Mammary epithelial cell (primary cell): ENCODE measurements around the gene CKAP4.

Experiments
- EZH2 ChIP-seq: IDR thresholded peaks from 2 replicates; pipeline ENCODE4 v1.6.1; 2012; ENCODE audit warnings: low read length, inconsistent platforms, borderline replicate concordance
- TF ChIP-seq, protein P1 (sequence below), 2 donors: IDR thresholded peaks in 1 of 2; conservative IDR thresholded peaks in 1 of 2; 2 replicates each; pipeline ENCODE4 v1.5.1; 2011 to 2012; ENCODE audit warnings: inconsistent platforms in 2 of 2, low read length in 2 of 2, mild to moderate bottlenecking in 2 of 2, control low read depth in 1 of 2, low read depth in 1 of 2; ENCODE audit not compliant: insufficient read depth in 1 of 2; ENCODE audit errors: extremely low read depth in 1 of 2

- TF ChIP-seq, protein P1, sequence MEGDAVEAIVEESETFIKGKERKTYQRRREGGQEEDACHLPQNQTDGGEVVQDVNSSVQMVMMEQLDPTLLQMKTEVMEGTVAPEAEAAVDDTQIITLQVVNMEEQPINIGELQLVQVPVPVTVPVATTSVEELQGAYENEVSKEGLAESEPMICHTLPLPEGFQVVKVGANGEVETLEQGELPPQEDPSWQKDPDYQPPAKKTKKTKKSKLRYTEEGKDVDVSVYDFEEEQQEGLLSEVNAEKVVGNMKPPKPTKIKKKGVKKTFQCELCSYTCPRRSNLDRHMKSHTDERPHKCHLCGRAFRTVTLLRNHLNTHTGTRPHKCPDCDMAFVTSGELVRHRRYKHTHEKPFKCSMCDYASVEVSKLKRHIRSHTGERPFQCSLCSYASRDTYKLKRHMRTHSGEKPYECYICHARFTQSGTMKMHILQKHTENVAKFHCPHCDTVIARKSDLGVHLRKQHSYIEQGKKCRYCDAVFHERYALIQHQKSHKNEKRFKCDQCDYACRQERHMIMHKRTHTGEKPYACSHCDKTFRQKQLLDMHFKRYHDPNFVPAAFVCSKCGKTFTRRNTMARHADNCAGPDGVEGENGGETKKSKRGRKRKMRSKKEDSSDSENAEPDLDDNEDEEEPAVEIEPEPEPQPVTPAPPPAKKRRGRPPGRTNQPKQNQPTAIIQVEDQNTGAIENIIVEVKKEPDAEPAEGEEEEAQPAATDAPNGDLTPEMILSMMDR (conservative IDR thresholded peaks at IDR 0.05 in 1 of 2, IDR thresholded peaks at IDR 0.05 in 1 of 2; ENCODE audit: extremely low read depth in 1 of 2, insufficient read depth in 1 of 2, low read depth in 1 of 2, low read length in 2 of 2): no peak
- no peak for TF ChIP-seq EZH2
Measured at GRCh38 chr12:106192659-106193393, 55.0 kb downstream of the CKAP4 start.
